Stomach (tissue), 9 donors: ENCODE data around the gene TTC13. TPM values are rescaled to one million over a fixed set of nuclear protein-coding genes. Genes with fewer than 3 reads are reported as not detected.

Experiments used
- DNase-seq, 2 donors: peaks; one replicate each; pipeline versions ENCODE4 v3.0.0 to v3.0.0-alpha.2; 2013 to 2019
- H3K27ac ChIP-seq, 5 donors: fragments of 200-600 bp in 4 of 5; sonication (generic) in 4 of 5; one replicate each; pipeline ENCODE4 v1.5.1; 2013 to 2019; ENCODE audit warnings: mild to moderate bottlenecking in 1 of 5, moderate library complexity in 1 of 5
- H3K27me3 ChIP-seq, 3 donors: fragments of 200-600 bp; sonication (generic); one replicate each; pipeline ENCODE4 v1.5.1; 2017 to 2019; ENCODE audit warnings: mixed run types in 1 of 3
- H3K36me3 ChIP-seq, 4 donors: fragments of 200-600 bp; sonication (generic); 1 replicate in 3 of 4; 2 replicates in 1 of 4; pipeline ENCODE4 v1.5.1; 2016 to 2019
- H3K4me1 ChIP-seq, 4 donors: fragments of 200-600 bp; sonication (generic); one replicate each; pipeline ENCODE4 v1.5.1; 2016 to 2019
- H3K4me3 ChIP-seq, 4 donors: fragments of 200-600 bp; sonication (generic) in 3 of 4; one replicate each; pipeline ENCODE4 v1.5.1; 2016 to 2019; ENCODE audit warnings: mild to moderate bottlenecking in 1 of 4
- H3K9me3 ChIP-seq, 4 donors: fragments of 200-600 bp; sonication (generic); one replicate each; pipeline ENCODE4 v1.5.1; 2016 to 2019
- CTCF ChIP-seq, 7 experiments: fragments of 450-650 bp in 4 of 7; fragments of 200-600 bp in 3 of 7; sonication (generic) in 3 of 7; IDR thresholded peaks; one replicate each; pipeline ENCODE4 v1.5.1; 2016 to 2019; ENCODE audit warnings: antibody characterized with exemption in 7 of 7, control low read depth in 2 of 7, mild to moderate bottlenecking in 1 of 7
- EP300 ChIP-seq: sonication (generic); formaldehyde crosslinking; IDR thresholded peaks from one replicate; pipeline ENCODE4 v1.6.1; 2017; ENCODE audit warnings: antibody characterized with exemption
- POLR2A ChIP-seq, 4 donors: fragments of 450-650 bp; IDR thresholded peaks; one replicate each; pipeline ENCODE4 v1.6.1; 2016; ENCODE audit warnings: antibody characterized with exemption in 4 of 4, control low read depth in 2 of 4, mild to moderate bottlenecking in 1 of 4, moderate library complexity in 1 of 4
- POLR2AphosphoS5 ChIP-seq, 3 donors: sonication (generic); formaldehyde crosslinking; IDR thresholded peaks; one replicate each; pipeline ENCODE4 v1.6.1; 2016; ENCODE audit warnings: antibody characterized with exemption in 3 of 3
- WGBS, 5 donors: extraction: QIAGEN DNeasy Blood & Tissue Kit in 3 of 5; methylation state at CpG; one replicate each; pipeline versions ENCODE4 v1.1.5 to v1.1.7; 2013 to 2018; 5-methylcytosine and 5-hydroxymethylcytosine counted together
- intact Hi-C: fragments of 100-400 bp; cut with DNase I; formaldehyde crosslinking; loops from one replicate; pipeline ENCODE4 v1.15.1; 2023; ENCODE audit warnings: low total_unique reads
- polyA plus RNA-seq, 3 donors: library from polyadenylated mRNA; stranded (reverse); fragments of 200-250 nt; gene quantifications; one replicate each; pipeline ENCODE4 v1.2.3, GENCODE V29; 2013
- total RNA-seq, 5 donors: library from RNA; depleted of rRNA; stranded (reverse); fragments of >200 nt; gene quantifications; one replicate each; pipeline versions ENCODE4 v1.1.0 to v1.2.3, GENCODE V29; 2014 to 2016
- donor health status: healthy with polysubstance abuse.
- donor health status: Bipolar disorder and iron deficiency.
- donor health status: healthy.

The TTC13 gene
- total and polyA plus RNA-seq, 8 donors, result 2.1 to 117 (median 35.4) TPM

- Histone ChIP-seq H3K36me3 (peaks cover 52 to 77% (median 69%) of the 10 kb centered on the region in 4 donors), H3K9me3 (peaks cover 0 to 33% (median 23%) of the 10 kb centered on the region in 4 donors), H3K4me1 (no peaks in the 10 kb centered on the region), H3K4me3 (no peak overlapping the region), H3K27ac (no peak overlapping the region), H3K27me3 (no peaks in the 10 kb centered on the region)
- TF ChIP-seq POLR2AphosphoS5 (IDR thresholded peaks at IDR 0.05) (no peak), EP300 (no peak), CTCF (IDR thresholded peaks at IDR 0.05) (no peak), POLR2A (IDR thresholded peaks at IDR 0.05) (no peak)
- WGBS, 5 donors, result 91 to 100% (median 95%) methylated on average over 1 of the region's 1 CpG
- DNase-seq, result no peak
- intact Hi-C loops, result no loop called here
Observed at GRCh38 chr1:231000639-231001038, 22.0 kb upstream of the TTC13 start.

GRCh38 chr1:231000201-231000600, 21.5 kb upstream of the TTC13 start:
- WGBS, 5 donors, result 94 to 98% (median 95%) methylated on average over 4 of the region's 4 CpGs
- no peak for DNase-seq
- Histone ChIP-seq H3K4me1 (no peaks in the 10 kb centered on the region), H3K27me3 (no peaks in the 10 kb centered on the region), H3K4me3 (no peak overlapping the region), H3K27ac (no peak overlapping the region), H3K9me3 (peaks cover 0 to 30% (median 21%) of the 10 kb centered on the region in 4 donors), H3K36me3 (peaks cover 54 to 80% (median 70%) of the 10 kb centered on the region in 4 donors)
- TF ChIP-seq EP300, result no peak
- TF ChIP-seq POLR2A (IDR thresholded peaks at IDR 0.05), result no peak
- TF ChIP-seq CTCF (IDR thresholded peaks at IDR 0.05), result no peak
- intact Hi-C loops, result no loop called here

GRCh38 chr1:230994860-230995259, 16.2 kb upstream of the TTC13 start:
- TF ChIP-seq EP300 (no peak), CTCF (IDR thresholded peaks at IDR 0.05) (no peak), POLR2AphosphoS5 (IDR thresholded peaks at IDR 0.05) (no peak), POLR2A (IDR thresholded peaks at IDR 0.05) (no peak)
- Histone ChIP-seq H3K36me3 (peaks cover 44 to 79% (median 64%) of the 10 kb centered on the region in 4 donors), H3K9me3 (no peaks in the 10 kb centered on the region), H3K27ac (no peak overlapping the region), H3K27me3 (no peaks in the 10 kb centered on the region), H3K4me3 (no peak overlapping the region), H3K4me1 (peaks cover 0 to 21% (median 16%) of the 10 kb centered on the region in 4 donors)
- no peak for DNase-seq
- WGBS, 5 donors, result 96 to 100% (median 97%) methylated on average over 1 of the region's 1 CpG
- intact Hi-C loops, result no loop called here

GRCh38 chr1:230992100-230992774, 13.6 kb upstream of the TTC13 start:
- Histone ChIP-seq H3K36me3 (peaks cover 18 to 52% (median 40%) of the 10 kb centered on the region in 4 donors), H3K4me3 (no peak overlapping the region), H3K9me3 (no peaks in the 10 kb centered on the region), H3K27me3 (no peaks in the 10 kb centered on the region), H3K27ac (peak overlapping the region; percentile 49 to 71 (median 61)), H3K4me1 (peaks cover 0 to 32% (median 19%) of the 10 kb centered on the region in 4 donors)
- DNase-seq, result peak; percentile 40 to 75
- no peak for TF ChIP-seq CTCF (IDR thresholded peaks at IDR 0.05)
- TF ChIP-seq POLR2A (IDR thresholded peaks at IDR 0.05), result no peak
- TF ChIP-seq POLR2AphosphoS5 (IDR thresholded peaks at IDR 0.05), result peak in 1 of 3 donors; percentile 59
- no peak for TF ChIP-seq EP300
- WGBS, 5 donors, result 33 to 70% (median 45%) methylated on average over 7 of the region's 7 CpGs
- intact Hi-C loops, result no loop called here
